Activated gamma-delta T cell treated with Interleukin-2 at 50 U/mL for 16 hours (primary cell): ENCODE results near the gene ODF2.

ENCODE experiments used
- DNase-seq: peaks from one replicate; pipeline ENCODE4 v3.0.0-alpha.2; 2020

ODF2 gene

GRCh38 chr9:128540634-128541360 lies 85.0 kb downstream of the ODF2 start:
- DNase-seq, result no peak

GRCh38 chr9:128546504-128546903 lies 90.7 kb downstream of the ODF2 start:
- no peak for DNase-seq

GRCh38 chr9:128548876-128549275 lies 93.1 kb downstream of the ODF2 start:
- DNase-seq, result no peak

- DNase-seq, result no peak
Measured at GRCh38 chr9:128550226-128550625, 94.4 kb downstream of the ODF2 start.
